Stimulated activated CD8-positive, alpha-beta memory T cell treated with anti-CD3 and anti-CD28 coated beads, Interleukin-4, amount 100 ng/mL, for 1 hour (primary cell): ENCODE data around the gene LINGO3.
"Not testable (repeated sequence)": the region's sequence is repeated elsewhere in the genome, so short reads cannot be mapped to it uniquely, and the experiment has no call there.

Experiments
- DNase-seq, 2 donors: peaks; one replicate each; pipeline ENCODE4 v3.0.0-alpha.2; 2020; ENCODE audit warnings: low read depth in 2 of 2, low spot score in 1 of 2

Gene LINGO3, protein sequence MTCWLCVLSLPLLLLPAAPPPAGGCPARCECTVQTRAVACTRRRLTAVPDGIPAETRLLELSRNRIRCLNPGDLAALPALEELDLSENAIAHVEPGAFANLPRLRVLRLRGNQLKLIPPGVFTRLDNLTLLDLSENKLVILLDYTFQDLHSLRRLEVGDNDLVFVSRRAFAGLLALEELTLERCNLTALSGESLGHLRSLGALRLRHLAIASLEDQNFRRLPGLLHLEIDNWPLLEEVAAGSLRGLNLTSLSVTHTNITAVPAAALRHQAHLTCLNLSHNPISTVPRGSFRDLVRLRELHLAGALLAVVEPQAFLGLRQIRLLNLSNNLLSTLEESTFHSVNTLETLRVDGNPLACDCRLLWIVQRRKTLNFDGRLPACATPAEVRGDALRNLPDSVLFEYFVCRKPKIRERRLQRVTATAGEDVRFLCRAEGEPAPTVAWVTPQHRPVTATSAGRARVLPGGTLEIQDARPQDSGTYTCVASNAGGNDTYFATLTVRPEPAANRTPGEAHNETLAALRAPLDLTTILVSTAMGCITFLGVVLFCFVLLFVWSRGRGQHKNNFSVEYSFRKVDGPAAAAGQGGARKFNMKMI

DNA sequence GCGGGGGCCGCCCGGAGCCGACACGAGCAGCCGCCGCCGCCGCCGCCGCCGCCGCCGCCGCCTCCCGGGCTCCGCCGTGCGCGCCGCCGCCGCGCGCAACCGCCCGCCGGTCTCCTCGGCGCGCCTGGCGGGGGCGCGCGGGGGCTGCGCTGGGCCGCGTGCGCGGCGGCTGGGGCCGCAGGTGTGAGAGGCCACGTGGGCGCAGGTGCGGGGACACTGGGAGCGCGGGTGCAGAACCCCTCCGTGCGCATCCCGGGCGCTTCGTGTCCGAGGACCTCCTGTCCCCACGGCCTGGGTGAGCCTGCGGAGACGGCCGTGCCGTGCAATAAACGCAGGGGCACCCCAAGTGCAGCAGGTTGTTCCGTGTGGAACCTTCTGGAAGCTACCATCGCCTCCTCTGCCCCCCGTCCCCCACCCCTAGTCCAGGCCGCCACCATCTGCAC is at the start of gene LINGO3:
TSS of gene LINGO3 (minus strand) at position 41 of the 443 bp plus-strand sequence. CDS start 16,378 bp downstream, outside the sequence.
- DNase-seq: no peak

DNA sequence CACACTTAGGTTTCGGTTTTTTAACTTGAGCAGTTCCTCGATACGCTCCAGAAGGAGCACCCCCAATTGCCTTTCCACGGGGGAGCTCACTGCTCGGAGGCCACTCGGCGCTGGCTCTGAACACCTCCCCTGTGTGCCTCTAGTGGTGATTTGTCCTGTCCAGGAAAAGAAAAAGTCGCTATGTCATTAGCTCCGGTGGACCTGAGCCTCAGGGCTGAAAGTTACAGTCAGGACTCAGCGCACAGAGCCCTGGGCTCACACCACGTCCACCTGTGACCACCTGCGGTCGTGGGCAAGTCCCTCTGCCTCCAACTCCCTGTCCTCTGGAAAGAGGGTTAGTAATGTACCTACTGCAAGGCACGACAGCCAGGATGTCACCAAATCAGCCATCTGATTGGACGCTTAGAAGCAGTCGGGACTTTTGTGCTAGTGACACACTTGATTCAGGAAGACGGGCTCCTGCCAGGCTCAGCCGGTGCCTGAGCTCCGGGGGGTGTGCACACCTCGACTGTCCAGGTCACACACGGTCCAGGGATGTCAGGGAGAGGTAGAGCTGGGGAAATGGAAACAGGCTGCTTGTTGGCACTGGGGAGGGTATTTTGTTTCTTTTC is 48.2 kb upstream of the LINGO3 start:
- no peak for DNase-seq

DNA sequence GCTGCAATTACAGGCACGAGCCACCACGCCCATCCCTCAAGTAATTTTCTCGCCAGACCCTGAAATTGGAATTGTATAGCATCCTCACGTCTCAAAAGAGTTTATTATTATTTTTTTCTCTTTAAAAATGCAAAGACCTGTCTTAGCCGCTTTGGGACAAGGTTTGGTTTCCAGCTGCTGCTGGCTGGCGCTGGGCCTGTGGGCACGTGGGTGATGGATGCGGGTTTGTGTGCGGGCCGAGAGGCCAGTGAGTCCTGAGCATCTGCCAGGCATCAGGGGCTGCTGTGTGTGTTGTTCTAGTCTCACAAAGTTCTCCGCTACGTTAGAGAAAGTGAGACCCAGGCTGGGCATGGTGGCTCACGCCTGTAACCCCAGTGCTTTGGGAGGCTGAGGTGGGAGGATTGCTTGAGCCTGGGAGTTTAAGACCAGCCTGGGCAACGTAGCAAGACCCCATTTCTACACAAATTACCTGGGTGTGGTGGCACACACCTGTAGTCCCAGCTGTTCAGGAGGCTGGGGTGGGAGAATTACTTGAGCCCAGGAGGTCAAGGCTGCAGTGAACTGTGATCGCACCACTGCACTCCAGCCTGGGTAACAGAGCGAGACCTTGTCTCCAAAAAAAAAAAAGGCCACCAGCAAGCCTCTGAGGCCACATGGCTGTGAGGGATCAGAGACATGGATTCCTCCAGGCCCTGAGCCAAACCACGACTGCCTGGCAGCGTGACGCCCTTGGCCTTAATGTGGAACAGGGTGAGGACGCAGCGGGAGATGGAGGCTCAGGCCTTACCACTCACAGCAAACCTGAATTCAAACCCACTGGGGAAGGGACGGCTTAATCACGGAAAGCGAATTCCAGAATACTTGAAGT is 47.4 kb upstream of the LINGO3 start:
- no peak for DNase-seq

DNA sequence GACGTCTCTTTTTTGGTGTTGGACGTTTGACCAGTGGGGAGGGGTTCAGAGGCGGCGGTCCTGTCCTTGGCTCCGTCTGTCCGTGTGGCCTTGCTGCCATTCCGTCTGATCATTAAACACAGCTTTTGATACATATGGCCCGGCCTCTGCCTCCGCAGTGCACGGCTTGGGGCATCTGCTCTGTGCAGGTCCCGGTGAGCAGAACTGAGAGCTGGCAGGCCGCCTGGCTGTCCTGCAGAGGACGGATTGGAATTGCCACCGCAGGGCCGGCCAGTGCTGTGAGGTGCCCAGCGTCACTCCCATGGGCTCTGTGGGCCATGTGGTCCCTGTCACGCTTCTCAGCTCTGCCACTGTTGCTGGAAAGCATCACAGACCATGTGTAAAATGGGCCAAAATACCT is 46.7 kb upstream of the LINGO3 start:
- no peak for DNase-seq

DNA sequence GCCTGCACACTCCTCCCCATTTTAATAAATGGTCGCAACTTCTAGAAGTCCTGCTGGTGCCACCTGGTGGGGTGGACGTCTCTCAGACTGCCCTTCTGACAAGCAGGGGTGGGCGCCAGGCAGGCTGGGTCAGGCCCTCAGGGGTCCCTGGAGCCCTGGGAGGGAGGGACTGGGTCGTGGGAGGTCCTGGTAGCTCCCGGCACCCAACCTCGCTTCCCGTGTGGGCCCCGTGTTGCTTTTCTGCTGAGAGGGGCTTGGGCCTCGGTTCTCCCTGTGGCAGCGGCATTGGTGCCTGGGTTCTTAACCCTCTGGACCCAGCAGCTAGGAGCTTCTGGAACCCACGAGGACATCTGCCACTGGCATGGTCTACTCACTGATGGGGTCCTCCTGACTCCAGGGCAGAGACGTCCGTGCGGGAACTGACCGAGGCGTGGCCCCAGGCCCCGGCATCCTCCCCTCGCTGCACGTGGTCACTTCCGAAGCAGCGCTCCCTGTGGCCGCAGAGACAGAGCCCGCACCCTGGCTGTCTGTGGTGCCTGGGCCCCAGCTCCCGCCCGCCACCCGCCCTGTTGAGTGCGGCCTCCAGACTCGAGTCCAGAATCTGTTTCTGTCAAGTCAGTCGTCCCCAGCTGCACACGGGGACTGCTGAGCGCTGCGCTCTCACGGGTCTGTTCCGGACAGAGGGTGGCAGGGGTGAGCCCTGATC is 46.1 kb upstream of the LINGO3 start:
- DNase-seq: no peak

DNA sequence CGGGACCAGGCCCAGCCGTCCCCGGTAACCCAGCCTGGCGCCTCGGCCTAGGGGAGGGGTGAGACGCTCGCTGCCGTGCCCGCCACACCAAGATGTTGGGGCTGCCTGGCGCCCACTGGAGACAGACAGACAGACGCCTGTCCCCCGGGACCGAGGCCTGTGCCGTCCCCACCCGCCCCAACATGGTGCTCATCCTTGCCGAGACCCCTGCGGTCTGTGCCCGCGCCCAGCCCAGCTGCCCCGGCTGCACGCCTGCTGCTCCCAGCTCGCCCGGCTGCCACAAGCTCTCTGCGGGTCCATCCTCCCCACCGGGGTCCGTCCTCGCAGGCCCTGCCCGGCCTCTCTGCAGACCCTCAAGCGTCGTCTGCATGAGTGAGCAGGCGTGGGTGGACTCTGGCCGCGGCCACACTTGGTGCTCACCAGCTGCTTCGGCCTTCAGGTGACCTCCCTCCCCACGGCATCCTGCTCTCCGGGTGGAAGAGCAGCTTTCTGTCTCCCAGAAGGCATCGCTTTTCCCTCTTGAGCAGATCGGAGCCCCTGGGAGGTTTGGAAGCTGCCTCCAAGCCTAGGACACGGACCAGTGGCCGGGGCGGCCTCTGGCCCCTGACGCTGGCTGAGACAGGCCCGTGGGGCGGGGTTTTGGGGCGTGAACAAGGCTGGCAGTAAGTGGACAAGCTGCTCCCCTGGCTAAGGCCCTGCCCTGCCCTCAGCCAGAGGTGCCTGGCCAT is 45.4 kb upstream of the LINGO3 start:
- DNase-seq: no peak

DNA sequence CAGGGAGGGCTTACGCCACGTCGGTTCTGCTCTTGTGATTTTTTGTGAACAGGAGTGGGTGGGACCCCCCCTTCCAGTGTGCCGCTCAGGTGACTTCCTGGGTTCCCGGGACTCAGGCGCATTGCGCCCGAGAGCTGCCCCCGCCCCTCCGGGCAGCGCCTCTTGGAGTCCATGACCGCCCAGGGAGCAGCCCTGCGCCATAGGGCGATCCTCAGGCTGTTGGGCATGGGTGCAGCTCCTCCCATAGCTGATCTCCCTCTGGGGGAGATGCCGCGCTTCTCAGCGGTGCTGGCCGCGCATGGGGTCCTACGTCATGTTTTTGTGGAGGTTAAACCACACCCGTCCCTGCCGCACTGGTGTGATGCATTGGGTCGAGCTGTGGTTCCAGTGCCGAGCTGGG is 44.2 kb upstream of the LINGO3 start:
- no peak for DNase-seq

DNA sequence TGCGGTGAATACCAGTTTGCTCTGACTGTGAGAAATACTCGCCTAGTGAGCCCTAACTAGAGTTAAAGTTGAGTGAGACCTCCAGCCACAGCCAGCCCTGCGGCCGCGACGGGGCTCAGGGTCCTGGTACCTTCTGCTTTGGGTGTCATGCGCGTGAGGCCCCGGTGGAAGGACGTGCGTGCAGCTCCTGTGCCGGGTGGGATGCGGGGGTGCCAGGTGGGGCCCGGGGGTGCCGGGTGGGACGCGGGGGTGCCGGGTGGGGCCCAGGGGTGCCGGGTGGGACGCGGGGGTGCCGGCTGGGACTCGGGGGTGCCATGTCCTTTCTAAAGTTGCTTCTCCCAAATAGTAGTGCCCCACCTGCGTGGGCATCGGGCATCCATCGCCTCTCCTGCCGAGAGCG is 43.6 kb upstream of the LINGO3 start:
- DNase-seq: no peak

DNA sequence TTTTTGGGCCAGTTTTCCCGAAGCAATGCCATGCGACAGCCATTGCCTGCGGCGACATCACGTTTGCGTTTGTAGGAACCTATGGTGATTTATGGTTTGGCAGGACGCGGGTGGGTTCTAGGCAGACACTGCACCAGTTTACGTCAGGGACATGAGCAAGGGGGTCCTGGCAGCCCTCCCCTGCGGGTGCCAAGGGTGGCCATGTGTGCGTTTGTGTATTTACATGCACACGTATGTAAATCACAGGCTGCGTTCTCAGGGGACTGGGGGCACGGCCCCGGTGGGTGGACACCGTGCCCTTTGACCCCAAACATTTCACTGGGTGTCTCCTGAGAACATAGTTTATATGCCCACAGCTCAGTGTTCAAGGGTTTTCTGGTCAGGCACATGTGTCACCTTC is 42.7 kb upstream of the LINGO3 start:
- no peak for DNase-seq

DNA sequence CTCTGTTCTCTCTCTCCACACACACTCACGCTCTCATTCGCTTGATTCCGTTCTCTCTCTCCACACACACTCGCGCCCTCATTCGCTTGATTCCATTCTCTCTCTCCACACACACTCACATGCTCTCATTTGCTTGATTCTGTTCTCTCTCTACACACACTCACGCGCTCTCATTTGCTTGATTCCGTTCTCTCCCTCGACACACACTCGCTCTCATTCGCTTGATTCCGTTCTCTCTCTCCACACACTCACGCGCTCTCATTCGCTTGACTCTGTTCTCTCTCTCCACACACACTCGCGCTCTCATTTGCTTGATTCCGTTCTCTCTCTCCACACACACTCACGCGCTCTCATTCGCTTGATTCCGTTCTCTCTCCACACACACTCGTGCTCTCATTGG is 41.9 kb upstream of the LINGO3 start:
- not testable (repeated sequence) for DNase-seq

DNA sequence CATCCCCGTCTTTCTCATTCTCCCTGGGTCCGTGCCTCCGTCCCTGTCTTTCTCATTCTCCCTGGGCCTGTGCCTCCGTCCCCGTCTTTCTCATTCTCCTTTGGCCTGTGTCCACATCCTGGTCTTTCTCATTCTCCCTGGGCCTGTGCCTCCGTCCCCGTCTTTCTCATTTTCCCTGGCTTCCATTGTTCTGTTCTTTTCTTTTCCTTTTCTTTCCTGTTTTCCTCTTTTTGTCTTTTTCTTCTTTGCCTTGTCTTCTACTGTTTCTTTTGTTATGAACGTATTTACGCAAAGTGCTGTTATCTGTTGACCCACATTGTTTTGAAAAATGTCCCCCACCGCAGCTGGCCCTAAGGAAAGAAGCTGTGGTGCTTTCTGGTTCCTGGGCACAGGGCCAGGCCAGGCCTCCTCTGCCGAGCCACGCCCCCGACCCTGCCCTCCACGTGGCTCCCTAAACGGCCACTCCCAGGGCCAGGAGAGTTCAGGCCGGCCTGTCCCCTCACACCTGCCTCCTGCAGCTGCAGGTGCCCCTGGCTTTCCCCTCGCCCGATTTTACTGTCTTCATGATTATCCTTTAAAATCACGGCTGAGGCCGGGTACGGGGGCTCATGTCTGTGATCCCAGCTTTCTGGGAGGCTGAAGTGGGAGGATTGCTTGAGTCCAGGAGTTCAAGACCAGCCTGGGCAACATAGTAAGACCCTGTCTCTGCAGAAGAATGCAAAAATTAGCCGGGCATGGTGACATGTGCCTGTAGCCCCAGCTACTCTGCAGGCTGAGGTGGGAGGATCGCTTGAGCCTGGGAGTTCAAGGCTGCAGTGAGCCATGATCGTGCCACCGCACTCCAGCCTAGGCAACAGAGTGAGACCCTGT is 38.1 kb upstream of the LINGO3 start:
- no peak for DNase-seq

DNA sequence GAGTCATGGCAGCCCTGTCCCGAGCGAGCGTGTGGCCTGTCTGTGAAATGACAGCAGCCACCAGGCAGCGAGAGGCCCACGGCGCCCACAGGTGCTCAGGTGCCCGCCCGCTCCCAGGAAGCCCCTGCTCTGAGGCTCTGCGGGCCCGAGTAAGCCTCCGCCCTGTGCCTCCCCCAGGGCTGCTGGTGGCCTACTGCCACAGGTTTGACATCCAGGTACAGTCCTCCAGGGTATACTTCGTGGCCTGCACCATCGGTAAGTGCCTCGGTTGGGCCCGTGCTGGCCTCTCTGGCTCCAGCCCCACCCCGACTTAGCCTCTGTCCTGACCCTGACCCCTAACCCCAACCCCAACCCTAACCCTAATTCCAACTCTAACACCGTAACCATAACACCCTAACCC is 37.1 kb upstream of the LINGO3 start:
- no peak for DNase-seq

DNA sequence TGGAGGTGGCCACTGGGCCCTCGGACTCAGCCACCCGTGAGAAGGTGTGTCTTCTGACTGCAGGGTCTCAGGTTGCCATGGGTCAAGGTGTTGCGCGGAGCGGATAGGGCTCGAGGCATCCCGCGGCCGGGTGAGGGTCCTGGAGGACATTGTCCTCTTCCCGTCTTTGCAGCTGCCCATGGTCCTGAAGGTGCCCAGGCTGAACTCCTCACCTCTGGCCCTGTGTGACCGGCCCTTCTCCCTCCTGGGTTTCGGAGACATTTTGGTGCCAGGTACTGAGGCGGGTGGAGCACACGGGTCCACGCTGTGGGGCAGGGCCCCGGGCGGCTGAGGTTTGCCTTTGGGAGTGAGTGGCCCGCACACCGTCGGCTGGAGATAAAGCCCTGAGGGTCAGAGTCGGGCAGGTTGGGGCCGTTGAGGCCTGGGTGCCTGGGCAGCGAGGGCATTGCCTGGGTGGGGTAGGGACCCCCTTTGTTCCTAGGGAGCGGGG is 36.5 kb upstream of the LINGO3 start:
- DNase-seq: no peak

DNA sequence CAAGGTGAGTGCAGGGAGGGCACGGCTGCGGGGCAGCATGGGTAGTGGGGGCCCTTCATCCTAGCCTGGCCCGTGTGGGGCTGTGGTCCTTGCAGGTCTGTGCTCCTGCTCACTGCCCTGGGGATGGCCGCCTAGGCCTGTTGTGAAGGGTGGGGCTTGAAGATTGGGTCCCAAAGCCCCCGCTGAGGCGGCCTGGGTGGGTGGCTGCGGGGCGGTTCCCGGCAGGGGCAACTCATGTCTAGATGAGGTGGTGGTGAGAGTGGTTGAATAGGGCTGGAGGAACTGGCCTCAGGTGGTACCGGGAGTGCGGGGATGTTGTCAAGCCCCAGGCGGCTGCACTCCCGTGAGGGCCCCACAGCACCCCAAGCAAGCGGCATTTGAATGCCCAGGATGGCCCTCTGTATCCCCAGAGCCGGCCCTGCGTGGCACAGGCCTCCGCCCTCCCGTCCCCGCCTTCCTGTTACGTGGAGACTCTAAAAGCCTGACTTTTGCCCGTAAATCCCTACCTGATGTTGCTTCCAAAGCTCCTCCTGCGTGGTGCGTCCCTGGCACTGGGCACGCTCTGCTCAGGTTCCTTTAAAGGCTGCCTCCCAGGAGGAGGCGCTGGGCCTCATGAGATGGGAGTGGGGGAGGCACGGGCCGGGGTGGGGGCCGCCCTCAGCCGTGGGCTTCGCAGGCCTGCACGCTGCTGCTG is 35.5 kb upstream of the LINGO3 start:
- DNase-seq: no peak

DNA sequence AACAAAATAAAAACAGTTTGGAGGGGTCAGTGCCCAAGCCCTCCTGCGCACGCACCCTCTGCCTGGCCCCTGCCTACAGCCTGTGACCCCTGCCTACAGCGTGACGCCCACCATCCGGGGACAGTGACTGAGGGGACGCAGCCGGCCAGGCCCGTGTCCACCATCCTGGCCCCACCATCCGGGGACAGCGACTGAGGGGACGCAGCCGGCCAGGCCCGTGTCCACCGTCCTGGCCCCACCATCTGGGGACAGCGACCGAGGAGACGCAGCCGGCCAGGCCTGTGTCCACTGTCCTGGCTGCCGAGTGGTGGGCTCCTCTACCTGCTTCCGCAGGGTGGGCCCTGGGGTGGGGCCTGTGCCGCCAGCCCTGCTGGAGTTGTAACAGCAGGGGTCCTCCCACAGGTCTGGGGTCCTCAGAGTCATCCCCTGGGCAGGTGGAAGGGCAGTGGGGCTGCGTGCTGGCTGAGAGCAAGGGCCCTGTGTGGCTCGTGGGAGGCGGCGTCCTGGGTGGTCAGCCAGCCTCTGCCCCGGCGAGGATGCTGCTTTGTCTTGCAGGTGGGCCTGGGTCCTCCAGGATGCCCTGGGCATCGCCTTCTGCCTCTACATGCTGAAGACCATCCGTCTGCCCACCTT is 34.8 kb upstream of the LINGO3 start:
- DNase-seq: no peak

DNA sequence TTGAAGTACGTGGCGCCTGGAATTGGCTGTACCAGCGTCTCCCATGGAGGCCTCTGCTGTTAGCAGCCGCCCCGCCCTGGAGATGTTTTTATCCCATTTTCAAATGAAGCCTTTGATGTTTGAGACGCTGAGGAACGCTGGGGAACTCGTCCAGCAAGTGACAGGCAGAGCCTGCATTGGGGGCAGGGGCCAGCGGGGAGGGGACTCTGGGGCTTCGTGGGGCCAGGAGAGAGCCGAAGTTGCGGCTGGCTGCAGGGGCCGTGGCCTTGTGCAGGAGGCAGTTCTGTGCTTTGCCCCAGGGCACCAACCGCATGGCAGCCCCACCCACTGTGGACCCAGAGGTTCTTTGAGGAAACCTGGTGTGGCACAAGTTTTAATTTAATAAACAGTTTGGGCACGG is 34.0 kb upstream of the LINGO3 start:
- no peak for DNase-seq

DNA sequence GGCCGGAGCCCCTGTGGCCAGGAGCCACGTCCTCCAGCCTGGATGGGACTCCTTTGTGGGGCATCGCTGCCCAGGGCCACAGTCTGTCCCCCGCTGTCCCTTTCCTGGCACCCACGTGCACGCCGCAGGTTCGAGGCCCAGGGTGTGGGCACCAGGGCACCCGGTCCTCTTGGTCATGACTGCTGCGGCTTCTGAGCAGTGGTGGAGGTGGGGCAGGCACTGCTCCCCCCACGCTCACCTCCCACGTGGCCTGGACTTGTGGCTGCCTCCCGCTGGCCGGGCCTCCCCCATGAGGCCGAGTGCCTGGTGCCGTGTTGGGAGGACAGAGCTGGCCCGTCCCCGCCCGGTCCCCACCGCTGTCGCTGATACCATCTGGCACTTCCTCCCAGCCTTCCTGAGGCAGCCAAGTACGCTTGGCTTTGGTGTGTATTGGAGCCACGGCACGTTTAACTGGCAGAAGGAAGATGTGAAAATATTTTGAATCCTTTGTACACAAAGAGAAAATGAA is 33.3 kb upstream of the LINGO3 start:
- no peak for DNase-seq
